Neural progenitor cell (in vitro differentiated cells): ENCODE results near the gene ZNF135. TPM values are rescaled to one million over a fixed set of nuclear protein-coding genes. Genes with fewer than 3 reads are reported as not detected.

ENCODE experiments used
- DNase-seq: peaks from one replicate; pipeline ENCODE4 v3.0.0-alpha.2; 2016; ENCODE audit warnings: low spot score
- H2AFZ ChIP-seq: fragments of 200-600 bp; sonication (generic); replicated peaks from 2 replicates; pipeline ENCODE4 v1.6.1; 2016; ENCODE audit warnings: antibody characterized with exemption
- H3F3A ChIP-seq: fragments of 200-600 bp; sonication (generic); 2 replicates; pipeline ENCODE4 v1.6.1; 2016; ENCODE audit warnings: antibody characterized with exemption, low read depth
- H3K27ac ChIP-seq: fragments of 200-600 bp; sonication (generic); 2 replicates; pipeline ENCODE4 v1.5.1; 2016; ENCODE audit warnings: mild to moderate bottlenecking
- H3K27me3 ChIP-seq: fragments of 200-600 bp; sonication (generic); 2 replicates; pipeline ENCODE4 v1.6.1; 2016; ENCODE audit warnings: mild to moderate bottlenecking, moderate library complexity
- H3K36me3 ChIP-seq: fragments of 200-600 bp; sonication (generic); 2 replicates; pipeline ENCODE4 v1.5.1; 2016
- H3K4me1 ChIP-seq: fragments of 200-600 bp; sonication (generic); 2 replicates; pipeline ENCODE4 v1.6.1; 2016; ENCODE audit warnings: mixed run types
- H3K4me2 ChIP-seq: fragments of 200-600 bp; sonication (generic); 2 replicates; pipeline ENCODE4 v1.6.1; 2016
- H3K4me3 ChIP-seq: fragments of 200-600 bp; sonication (generic); 2 replicates; pipeline ENCODE4 v1.5.1; 2016
- H3K79me2 ChIP-seq: fragments of 200-600 bp; sonication (generic); 2 replicates; pipeline ENCODE4 v1.6.1; 2016; ENCODE audit warnings: low read depth
- H3K9ac ChIP-seq: fragments of 200-600 bp; sonication (generic); 2 replicates; pipeline ENCODE4 v1.6.1; 2016
- H3K9me3 ChIP-seq: fragments of 200-600 bp; sonication (generic); 2 replicates; pipeline ENCODE4 v1.5.1; 2016; ENCODE audit warnings: low read depth
- H4K20me1 ChIP-seq: fragments of 200-600 bp; sonication (generic); 2 replicates; pipeline ENCODE4 v1.6.1; 2016; ENCODE audit warnings: low read depth
- H3K27ac Mint-ChIP-seq: 3 replicates; pipeline ENCODE4 v1.8.0; 2021; ENCODE audit warnings: mixed read lengths
- H3K27me3 Mint-ChIP-seq: 2 replicates; pipeline ENCODE4 v1.8.0; 2022; ENCODE audit warnings: low read depth, mild to moderate bottlenecking, inconsistent platforms, moderate library complexity, mixed read lengths; ENCODE audit not compliant: insufficient read depth
- H3K36me3 Mint-ChIP-seq: 3 replicates; pipeline ENCODE4 v1.8.0; 2021; ENCODE audit warnings: mixed read lengths
- H3K4me1 Mint-ChIP-seq: 3 replicates; pipeline ENCODE4 v1.8.0; 2021; ENCODE audit warnings: mixed read lengths
- H3K4me3 Mint-ChIP-seq: 3 replicates; pipeline ENCODE4 v1.8.0; 2021; ENCODE audit warnings: mild to moderate bottlenecking, moderate library complexity, mixed read lengths
- H3K9me3 Mint-ChIP-seq: 3 replicates; pipeline ENCODE4 v1.8.0; 2020; ENCODE audit warnings: mixed read lengths
- CTCF ChIP-seq: fragments of 200-600 bp; sonication (generic); IDR thresholded peaks from 2 replicates; pipeline ENCODE4 v1.5.1; 2017; ENCODE audit warnings: antibody characterized with exemption, mild to moderate bottlenecking
- EZH2 ChIP-seq: fragments of 200-600 bp; sonication (generic); IDR thresholded peaks from 2 replicates; pipeline ENCODE4 v1.6.1; 2017; ENCODE audit warnings: antibody characterized with exemption, mild to moderate bottlenecking, moderate library complexity
- EZH2phosphoT487 ChIP-seq: fragments of 200-600 bp; sonication (generic); IDR thresholded peaks from 2 replicates; pipeline ENCODE4 v1.6.1; 2017; ENCODE audit warnings: antibody characterized with exemption
- total RNA-seq: library from RNA; depleted of rRNA; stranded (reverse); fragments of >200 nt; gene quantifications from 2 replicates; pipeline ENCODE4 v1.2.3, GENCODE V29; 2015; ENCODE audit warnings: low replicate concordance

ZNF135 gene
- total RNA-seq, 1 donor from 2014 or later: 11.1 TPM

- Histone ChIP-seq H3K4me1 (no peaks in the 10 kb centered on the region), H3K9ac (no peak overlapping the region), H3K27ac (no peak overlapping the region), H3K79me2 (no peaks in the 10 kb centered on the region), H3F3A (peaks cover 3% of the 10 kb centered on the region), H4K20me1 (no peaks in the 10 kb centered on the region), H3K4me3 (no peak overlapping the region), H3K4me2 (no peak overlapping the region), H3K9me3 (peaks cover 23% of the 10 kb centered on the region), H3K27me3 (no peaks in the 10 kb centered on the region), H2AFZ (no peak overlapping the region), H3K36me3 (peaks cover 6% of the 10 kb centered on the region)
- Mint-ChIP-seq H3K9me3 (peaks cover 75% of the 10 kb centered on the region), H3K36me3 (peaks cover 18% of the 10 kb centered on the region), H3K4me3 (no peak overlapping the region), H3K27ac (no peak overlapping the region), H3K27me3 (peaks cover 5% of the 10 kb centered on the region), H3K4me1 (no peaks in the 10 kb centered on the region)
- TF ChIP-seq CTCF (no peak), EZH2 (no peak), EZH2phosphoT487 (no peak)
- DNase-seq: no peak
These were observed 8.3 kb downstream of the ZNF135 start for GRCh38 chr19:58067240-58067912.

- no peaks in the 10 kb centered on the region for H3K4me1 Mint-ChIP-seq
- H3K27me3 ChIP-seq: no peaks in the 10 kb centered on the region
- no peak overlapping the region for H3K4me3 Mint-ChIP-seq
- no peaks in the 10 kb centered on the region for H4K20me1 ChIP-seq
- H3K27ac ChIP-seq: no peak overlapping the region
- no peaks in the 10 kb centered on the region for H3F3A ChIP-seq
- TF ChIP-seq EZH2 (no peak), CTCF (no peak), EZH2phosphoT487 (no peak)
- H3K79me2 ChIP-seq: no peaks in the 10 kb centered on the region
- H3K27me3 Mint-ChIP-seq: peaks cover 2% of the 10 kb centered on the region
- H3K9me3 Mint-ChIP-seq: peaks cover 62% of the 10 kb centered on the region
- H3K4me3 ChIP-seq: no peak overlapping the region
- H3K9ac ChIP-seq: no peak overlapping the region
- H3K4me2 ChIP-seq: no peak overlapping the region
- peaks cover 17% of the 10 kb centered on the region for H3K36me3 Mint-ChIP-seq
- no peak overlapping the region for H3K27ac Mint-ChIP-seq
- no peak for DNase-seq
- no peaks in the 10 kb centered on the region for H3K9me3 ChIP-seq
- H2AFZ ChIP-seq: no peak overlapping the region
- no peaks in the 10 kb centered on the region for H3K4me1 ChIP-seq
- H3K36me3 ChIP-seq: peaks cover 4% of the 10 kb centered on the region
These were observed 20.7 kb downstream of the ZNF135 start for GRCh38 chr19:58079792-58080191.

- Mint-ChIP-seq H3K9me3 (peaks cover 68% of the 10 kb centered on the region), H3K4me3 (no peak overlapping the region), H3K4me1 (no peaks in the 10 kb centered on the region), H3K36me3 (peaks cover 29% of the 10 kb centered on the region), H3K27ac (no peak overlapping the region), H3K27me3 (no peaks in the 10 kb centered on the region)
- H4K20me1 ChIP-seq: no peaks in the 10 kb centered on the region
- DNase-seq: no peak
- H3F3A ChIP-seq: no peaks in the 10 kb centered on the region
- no peaks in the 10 kb centered on the region for H3K9me3 ChIP-seq
- H3K27ac ChIP-seq: no peak overlapping the region
- H3K4me3 ChIP-seq: no peak overlapping the region
- TF ChIP-seq CTCF (no peak), EZH2phosphoT487 (no peak), EZH2 (no peak)
- no peak overlapping the region for H3K9ac ChIP-seq
- H3K36me3 ChIP-seq: peaks cover 4% of the 10 kb centered on the region
- no peaks in the 10 kb centered on the region for H3K4me1 ChIP-seq
- H2AFZ ChIP-seq: no peak overlapping the region
- no peaks in the 10 kb centered on the region for H3K27me3 ChIP-seq
- no peak overlapping the region for H3K4me2 ChIP-seq
- H3K79me2 ChIP-seq: no peaks in the 10 kb centered on the region
These were observed 23.9 kb downstream of the ZNF135 start for GRCh38 chr19:58083021-58083420.
